HG02938 (cell line): ENCODE results near the gene KLB.

Experiments
- ATAC-seq: cut with Tn5 transposase; IDR thresholded peaks from one replicate; pipeline ENCODE4 v1.9.1; 2021; ENCODE audit warnings: mild to moderate bottlenecking, moderate library complexity; ENCODE audit not compliant: unreplicated experiment

Gene KLB

DNA sequence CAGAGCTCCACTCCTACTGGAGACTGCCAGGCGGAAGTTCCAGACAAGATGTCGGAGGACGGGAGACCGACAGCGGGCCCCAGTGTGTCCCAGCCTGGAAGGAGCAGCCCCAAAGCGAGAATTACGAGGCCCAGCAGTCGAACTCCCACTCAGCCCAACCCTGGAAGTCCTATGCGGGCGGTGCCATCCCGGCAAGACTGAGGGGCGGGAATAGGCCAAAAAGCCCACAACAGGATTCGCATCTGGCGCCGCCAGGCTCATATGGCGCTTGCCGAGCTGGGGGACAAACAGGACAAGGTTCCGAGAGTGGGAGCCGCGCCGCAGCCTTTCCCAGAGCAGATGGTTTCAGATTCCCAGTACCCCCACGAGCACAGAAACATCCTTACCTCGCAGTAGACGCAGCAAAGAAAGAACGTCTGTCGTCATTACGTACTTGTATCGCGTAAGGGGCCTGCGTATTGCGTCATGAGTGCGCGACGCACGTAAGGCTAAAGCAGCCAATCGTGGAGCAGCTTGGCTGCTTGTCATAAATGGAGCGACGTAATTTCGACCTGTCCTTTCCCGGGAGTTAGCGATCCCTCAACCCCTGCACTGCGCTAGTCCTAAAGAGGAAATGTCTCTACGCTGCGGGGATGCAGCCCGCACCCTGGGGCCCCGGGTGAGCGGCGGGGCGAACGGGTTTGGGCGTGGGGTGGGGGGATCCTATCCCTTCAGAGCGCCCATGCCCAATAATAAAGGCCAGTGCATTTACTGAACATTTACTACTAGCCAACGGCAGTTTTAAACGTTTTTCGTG is 52.0 kb downstream of the KLB start, which contains the start of the genes LIAS and RPL9:
TSS of gene LIAS (plus strand) at position 552 of the 796 bp plus-strand sequence. CDS start at position 614, 62 bp downstream.
TSS of gene RPL9 (minus strand) at position 418 of the 796 bp plus-strand sequence. CDS start 483 bp downstream, outside the sequence.
- peak; percentile 89 for ATAC-seq

DNA sequence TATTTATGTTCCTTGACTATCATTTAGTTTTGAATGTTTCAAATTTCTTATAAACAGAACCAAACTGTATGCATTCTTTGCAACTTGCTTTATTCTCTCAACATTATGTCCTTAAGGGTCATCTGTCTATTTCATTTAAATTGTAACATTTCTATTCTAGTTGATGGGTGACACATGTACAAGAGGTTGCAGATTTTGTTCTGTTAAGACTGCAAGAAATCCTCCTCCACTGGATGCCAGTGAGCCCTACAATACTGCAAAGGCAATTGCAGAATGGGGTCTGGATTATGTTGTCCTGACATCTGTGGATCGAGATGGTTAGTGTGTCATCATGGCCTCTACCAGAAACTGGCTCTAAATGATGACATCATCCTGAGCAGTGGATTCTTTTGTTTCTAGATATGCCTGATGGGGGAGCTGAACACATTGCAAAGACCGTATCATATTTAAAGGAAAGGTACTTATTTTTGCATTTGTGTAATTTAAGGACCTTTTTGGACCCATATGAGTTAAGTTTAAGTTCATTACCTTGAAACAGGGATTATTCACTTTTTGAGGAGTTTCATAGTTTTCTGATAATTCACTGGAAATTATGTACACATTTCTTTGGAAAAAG is 58.3 kb downstream of the KLB start:
- no peak for ATAC-seq

DNA sequence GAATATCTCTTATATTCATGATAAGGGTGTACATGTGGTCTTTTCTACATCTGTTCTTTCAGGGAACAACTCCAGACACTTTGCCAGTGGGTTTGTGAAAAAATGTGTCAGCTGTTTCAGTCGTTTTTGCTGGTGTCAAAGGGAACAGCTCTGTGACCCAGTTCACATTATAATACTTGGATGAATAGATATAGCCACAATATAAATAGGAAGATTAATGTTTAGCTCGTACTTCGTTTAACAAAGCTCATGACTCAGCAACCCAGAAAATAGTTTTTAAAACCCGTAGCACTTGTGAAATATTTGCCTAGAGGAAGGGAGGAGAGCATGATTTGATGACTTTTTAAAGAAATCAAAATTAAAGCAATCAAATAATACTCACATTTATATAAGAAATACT is 60.0 kb downstream of the KLB start:
- no peak for ATAC-seq

DNA sequence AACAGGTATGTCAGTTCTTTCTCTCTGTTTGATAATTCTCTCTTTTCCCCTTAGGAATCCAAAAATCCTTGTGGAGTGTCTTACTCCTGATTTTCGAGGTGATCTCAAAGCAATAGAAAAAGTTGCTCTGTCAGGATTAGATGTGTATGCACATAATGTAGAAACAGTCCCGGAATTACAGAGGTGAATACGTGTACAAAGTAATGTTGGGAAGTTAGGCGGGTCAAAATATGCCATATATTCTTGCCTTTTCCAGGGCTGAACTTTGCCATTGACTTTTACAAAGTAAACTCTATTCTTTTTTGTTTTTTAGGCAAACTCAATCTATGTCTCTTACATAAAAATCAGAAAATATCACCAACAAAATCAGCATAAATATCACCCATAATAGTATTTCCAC is 60.7 kb downstream of the KLB start:
- no peak for ATAC-seq

DNA sequence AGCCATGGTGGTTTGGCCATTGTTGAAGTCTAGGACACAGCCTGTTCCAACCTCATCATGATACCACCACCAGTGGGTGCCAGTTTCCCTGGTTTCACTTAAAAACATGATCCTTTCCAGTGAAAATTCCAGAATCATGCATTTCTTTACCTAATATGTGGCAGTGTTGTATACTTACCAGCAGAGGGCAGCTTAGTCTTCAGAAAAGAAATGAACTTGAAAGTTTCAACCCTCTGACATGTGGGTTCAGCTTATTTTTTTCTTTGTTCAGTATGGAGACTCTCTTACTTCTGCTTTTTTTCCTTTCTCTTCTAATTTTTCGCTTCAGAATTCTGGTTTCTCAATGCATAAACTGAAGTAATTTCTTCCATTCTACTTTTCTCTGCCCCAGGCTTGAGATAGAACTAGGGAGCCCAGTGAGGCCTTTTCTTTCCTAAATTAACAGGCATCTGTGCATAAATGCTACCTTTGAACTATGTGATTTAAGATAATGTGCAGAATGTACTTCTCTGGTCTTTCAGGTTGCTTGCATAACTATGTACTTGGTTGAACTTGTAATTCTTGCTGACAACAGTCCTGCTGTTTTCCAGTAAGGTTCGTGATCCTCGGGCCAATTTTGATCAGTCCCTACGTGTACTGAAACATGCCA is 62.8 kb downstream of the KLB start:
- peak; percentile 85 for ATAC-seq

DNA sequence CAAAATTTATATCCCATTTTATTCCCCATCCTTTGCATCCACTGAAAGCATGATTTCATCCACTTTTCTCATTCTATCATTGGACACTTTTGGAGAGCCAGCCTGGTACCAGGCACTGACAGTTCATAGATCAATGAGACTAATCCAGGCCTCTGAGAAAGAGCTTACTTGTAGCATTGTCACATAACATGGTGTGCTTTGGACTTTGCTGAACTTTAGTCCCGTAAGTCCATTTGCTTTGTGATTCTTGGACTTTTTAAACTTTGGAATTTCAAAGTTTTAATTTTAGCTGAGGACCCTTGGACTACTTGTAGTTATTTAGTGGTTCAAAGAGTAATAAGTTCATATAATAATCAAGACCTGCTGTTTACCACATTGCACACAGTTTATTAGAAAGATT is 63.7 kb downstream of the KLB start:
- ATAC-seq, result no peak

DNA sequence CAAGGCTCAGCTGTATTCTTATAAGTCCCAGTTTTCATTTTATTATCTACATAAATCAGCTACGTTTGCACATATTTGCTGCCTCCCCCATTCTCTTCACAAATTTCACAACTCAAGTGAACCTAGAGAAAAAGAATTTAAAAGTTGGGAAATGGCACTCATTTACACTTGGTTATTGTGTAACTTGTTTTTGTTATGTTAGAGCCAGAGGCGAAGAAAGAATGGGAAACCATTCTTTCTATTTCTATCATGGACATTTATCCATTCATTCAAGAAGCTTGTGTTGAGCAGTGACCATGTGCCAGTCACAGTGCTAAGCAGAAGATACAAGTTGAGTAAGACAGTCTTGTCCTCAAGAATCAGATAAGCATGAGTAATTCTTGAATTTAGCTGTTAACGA is 65.7 kb downstream of the KLB start:
- no peak for ATAC-seq

DNA sequence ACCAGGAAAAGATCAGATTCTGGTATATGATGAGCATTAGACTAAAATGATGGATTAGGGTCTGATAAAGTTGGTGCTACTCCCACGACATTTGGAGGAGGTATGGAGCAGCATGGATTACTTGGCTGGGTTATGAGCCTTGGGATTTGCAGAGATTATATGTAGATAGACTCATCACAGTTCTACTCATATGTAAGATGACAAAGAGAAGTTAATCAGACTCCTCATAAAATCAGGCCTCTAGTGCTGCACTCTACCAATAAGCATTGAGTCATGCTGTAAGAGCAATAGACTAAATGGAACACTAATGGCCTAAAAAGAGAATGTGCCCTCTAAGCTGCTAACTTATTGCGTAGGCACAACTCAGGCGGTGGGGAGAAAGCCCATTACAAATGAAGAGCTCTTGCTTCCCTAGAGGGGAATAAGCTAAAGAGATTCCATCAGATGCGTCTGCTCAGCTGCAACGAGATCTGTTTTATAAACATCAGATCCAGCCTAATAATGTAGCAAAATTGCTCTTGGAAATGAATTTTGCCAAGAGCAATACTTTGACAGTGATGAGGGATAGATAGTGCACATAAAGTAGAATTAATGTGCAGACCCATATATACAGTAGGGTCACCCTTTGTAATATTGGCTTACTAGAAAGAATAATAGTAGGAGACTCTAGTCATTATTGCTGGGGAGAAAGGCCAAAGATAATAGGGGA is 69.6 kb downstream of the KLB start:
- no peak for ATAC-seq

DNA sequence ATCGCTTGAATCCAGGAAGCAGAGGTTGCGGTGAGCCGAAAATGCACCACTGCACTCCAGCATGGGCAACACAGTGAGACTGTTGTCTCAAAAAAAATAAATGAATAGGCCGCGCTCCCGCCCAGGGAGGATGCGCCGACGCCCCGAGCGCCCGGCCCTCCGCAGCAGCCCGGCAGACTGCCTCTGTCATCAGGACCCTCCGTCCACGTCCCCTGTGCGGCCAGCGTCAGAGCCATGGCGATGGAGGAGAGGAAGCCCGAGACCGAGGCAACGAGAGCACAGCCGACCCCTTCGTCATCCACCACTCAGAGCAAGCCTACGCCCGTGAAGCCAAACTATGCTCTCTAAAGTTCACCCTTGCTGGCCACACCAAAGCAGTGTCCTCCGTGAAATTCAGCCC is 73.5 kb downstream of the KLB start:
- no peak for ATAC-seq

DNA sequence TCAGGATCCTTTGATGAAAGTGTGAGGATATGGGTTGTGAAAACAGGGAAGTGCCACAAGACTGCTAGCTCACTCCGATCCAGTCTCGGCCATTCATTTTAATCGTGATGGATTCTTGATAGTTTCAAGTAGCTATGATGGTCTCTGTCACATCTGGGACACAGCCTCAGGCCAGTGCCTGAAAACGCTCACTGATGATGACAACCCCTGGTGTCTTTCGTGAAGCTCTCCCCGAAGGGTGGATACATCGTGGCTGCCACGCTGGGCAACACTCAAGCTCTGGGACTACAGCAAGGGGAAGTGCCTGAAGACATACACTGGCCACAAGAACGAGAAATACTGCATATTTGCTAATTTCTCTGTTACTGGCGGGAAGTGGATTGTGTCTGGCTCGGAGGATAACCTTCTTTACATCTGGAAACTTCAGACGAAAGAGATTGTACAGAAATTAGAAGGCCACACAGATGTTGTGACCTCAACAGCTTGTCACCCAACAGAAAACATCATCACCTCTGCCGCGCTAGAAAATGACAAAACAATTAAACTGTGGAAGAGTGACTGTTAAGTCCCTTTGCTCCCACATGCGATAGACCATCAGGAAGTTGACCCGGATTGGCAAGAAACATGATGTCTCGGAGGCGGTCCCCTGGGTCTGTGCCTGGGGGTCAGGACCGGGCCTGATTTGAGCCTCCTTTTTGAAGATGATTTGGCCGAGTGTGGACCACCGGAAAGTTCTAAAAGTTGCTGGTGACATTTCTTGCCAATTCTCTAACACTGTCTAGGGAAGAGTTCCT is 74.4 kb downstream of the KLB start:
- ATAC-seq, result no peak

DNA sequence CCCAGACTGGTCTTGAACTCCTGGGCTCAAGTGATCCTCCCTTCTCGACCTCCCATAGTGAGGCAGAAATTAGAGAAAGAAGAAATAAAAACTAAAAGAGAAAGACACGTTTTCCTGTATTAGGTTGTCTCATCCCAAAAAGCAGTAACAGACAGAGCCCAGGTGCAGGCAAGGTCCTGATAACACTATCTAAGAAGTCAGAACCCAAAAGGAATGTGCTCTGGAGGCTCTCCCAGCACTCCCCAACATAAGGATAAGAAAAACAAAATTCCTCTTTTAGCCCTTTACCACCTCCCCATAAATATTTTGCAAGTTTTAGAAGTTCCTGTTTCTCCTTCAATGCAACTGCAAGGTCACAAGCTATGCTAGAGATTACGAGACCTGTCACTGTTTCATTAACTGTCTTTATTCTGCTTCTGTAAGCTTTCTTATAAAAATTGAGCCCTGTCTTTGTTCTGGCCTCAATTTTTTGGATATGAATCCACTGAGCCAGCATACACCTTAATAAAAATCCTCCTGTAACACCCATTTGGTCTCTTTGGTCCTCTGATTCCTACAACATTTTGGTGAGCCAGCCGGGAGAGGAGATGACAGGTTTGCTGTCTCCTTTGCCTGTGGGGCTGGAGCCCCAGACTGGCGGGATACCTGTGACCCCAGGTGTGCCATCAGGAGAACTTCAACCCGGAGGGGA is 78.0 kb downstream of the KLB start:
- no peak for ATAC-seq

DNA sequence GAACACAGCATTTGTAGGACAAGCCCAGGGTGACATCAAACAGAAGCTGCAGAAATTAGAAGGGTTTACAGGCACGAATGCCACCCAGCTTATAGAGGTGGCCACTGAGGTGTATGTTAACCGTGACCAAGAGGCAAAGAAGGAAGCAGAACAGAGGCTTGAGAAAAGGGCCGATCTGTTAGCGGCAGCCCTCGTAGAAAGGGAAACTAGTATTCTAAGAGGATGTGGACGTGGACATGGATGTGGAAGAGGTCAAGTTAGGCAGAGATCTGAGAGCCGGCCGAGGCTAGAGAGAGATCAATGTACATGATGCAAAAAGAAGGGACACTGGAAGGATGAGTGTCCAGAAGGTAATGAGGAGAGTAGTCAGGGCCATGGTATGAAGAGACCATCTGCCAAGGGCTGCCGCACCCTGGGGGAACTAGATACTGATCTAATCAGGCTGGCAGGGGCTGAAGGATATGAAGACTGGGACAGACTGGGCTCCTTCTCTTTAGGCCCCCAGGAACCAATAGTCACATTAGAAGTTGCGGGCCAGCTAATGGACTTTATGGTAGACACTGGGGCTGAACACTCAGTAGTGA is 79.6 kb downstream of the KLB start:
- ATAC-seq, result no peak

DNA sequence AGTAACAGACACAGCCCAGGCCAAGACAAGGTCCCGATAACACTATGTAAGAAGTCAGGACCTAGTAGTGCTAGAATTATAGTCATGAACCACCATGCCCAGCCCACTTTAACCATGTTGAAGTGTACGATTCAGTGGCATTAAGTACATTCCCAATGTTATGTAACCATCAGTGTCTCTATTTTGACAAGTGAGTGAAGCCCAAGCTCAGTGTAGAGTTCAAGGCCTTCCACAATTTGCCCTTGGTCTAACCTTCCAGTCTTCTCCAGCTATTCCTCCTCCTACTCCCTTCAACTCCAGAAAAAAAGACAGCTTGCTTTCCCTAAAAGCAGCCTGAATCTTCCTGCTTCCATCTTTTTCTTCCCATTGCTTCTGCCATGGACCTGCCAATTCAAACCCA is 83.6 kb downstream of the KLB start:
- no peak for ATAC-seq

DNA sequence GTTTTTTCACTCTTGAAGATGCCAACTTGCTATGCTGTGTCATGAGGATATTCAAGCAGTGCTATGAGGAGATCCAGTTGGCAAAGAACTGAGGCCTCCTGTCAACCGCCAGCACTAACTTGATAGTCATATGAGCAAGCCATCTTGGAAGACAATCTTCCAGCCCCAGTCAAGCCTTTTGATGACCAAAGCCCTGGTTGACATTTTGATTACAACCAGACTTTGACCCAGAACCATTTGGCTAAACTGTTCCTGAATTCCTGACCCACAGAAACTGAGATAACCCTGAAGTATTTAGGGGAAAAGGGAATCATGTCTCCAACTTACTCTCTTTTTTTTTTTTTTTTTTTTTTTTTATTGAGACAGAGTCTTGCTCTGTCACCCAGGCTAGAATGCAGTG is 87.6 kb downstream of the KLB start:
- no peak for ATAC-seq

DNA sequence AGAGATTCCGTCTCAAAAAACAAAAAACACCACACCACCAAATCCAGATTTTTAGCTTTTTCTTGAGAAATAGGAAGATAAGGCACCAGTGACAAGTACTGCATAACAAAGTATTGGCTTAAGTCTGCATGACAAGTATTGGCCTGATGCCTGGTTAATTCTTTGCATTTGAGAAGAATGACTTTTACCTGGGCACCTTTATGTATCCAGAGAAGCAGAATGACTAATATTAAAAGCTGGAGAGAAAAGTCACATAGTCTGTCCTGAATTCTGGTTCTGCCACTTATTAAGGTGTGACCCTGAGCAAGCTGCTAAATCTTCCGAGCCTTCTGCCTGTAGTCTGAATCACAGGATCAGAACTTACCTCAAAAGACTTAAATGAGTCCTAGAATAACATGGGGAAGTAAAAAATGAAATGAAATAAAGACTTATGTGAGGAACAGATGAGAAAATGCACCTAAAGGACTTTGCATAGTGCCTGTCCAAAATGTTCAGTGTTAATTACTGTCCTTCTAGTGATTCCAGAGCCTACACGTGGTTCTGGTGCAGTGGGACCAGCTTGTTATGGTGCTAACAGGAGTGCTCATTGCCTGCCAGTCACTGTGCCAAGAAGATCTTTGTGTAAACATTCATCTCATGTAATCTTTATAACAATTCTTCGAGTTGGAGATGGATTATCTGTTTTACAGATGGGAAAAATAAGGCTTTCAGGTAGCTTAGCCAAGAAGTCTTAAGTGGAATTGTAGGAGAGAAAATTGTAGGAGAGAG is 88.9 kb downstream of the KLB start:
- ATAC-seq, result no peak

DNA sequence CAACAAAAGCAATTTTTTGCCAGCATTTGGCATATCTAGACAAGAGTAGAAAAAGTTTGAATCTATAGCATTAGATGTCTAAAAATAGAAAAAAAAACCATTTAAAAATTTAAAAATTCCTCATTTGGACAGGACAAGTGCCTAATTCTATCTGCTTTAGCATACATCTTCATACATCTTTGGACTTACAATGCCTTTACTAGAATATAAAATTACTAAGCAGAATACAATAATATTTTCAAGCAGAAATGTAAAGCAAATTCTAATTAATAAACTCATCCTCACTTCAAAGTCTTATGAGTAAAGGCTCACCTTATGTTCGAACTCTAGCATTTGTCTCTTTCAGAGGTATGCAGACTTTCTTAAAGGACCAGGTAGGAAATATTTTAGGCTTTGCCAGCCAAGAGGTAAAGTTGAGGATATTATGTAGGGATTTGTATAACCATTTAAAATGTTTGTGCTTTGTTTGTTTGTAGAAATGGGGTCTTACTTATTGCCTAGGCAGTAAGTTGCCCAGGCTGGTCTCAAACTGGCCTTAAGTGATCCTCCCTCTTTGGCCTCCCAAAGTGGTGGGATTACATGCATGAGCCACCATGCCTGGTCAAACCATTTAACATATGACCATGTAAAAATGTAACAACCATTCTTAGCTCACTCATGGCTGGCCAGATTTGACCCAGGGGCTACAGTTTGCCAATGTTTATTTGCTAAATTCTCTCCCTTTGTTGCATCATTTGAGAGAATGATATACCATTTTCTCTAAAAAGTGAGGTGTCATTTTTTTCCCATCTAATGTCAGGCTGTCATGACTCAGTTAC is 91.4 kb downstream of the KLB start:
- no peak for ATAC-seq

DNA sequence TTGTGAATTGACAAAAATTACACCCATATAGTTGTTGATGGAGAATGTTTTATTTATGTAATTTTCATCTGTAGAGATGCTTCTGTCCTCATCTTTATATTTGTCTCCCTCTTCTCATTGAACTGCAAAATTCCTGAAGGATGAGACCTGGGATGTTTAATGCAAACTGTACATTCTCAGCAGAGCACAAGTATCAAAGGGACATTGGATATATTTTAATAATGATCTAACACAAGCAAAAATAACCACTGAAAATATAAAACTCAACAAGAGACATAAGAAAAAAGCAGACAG is 91.9 kb downstream of the KLB start:
- ATAC-seq, result no peak
